CD4-positive, alpha-beta T cell treated with Interleukin-17A for 1 hour (primary cell): Measurements from ENCODE around the gene HEMK1.
A peak's percentile ranks its signal among the peaks of the same experiment; 100 is the strongest.

Experiments used
- DNase-seq: peaks from one replicate; pipeline ENCODE4 v3.0.0-alpha.2; 2020

HEMK1 gene

GRCh38 chr3:50603261-50604109 is 34.2 kb downstream of the HEMK1 start:
- DNase-seq, result no peak

DNA sequence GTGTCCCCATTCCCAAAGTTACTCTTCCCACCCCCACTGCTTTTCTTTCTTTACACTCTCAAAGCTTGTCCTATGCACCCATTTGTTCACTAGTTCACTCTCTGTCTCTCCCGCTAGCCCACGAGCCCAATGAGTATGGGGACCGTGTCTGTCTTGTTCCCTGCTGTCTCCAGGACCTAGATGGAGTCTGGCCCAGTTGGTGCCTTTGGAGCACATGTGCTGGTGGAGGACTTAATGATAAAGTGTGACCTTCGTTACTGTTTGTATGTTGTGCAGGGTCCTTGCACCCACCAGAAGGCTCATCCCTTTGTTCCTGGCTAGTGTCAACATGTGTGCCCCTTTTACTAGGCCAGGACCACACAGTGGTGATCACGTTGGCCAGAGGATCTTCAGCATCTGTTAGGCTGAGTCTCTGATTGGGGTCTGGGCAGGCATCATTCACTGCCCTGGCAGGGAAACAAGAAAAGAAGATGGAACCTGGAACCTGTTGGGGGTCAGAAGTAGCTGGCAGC is 34.8 kb downstream of the HEMK1 start:
- DNase-seq, result no peak

DNA sequence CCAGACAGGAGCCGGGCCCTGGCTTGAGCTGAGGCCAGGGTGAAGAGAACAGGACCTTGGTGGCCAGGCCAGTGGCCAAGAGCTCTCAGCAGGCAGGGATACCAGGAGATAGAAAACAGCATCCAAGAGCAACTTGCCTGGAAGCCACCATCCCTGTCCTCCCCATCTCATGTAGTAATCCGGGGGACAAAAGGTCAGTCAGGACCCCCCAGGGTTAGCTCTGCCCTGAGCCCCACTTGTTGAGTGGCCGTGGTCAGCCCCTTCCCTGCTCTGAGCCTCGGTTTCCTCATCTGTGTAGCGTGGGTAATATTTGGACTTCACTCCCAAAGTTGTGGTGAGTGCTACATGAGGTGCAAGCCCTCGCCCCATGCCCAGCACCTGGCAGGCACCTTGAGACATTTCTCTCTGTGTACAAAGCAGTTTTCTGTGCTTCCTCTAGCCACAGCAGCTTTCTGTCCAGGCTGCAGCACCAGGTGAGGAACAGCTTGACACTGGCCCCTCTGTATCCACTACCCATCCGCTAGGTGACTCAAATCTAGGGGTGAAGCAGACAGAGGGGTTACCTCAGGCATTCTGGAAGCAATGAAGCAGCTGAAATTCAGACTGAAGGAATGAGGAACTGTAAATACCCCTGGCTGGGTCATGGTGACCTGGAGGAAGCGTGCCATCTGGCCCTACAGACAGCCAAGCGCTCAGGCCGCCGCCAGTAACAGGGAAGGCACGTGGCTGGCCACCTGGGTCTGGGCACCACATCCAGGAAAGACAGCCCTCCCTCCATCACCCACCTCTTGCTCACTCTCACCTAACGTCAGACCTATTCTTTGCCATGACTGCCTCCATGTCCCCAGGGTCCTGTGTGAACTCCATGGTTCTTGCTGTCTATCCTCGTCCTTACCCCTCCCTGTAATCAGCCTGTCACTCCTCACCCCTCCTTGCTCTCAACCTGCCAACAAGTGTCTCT is 35.6 kb downstream of the HEMK1 start:
- DNase-seq, result no peak

DNA sequence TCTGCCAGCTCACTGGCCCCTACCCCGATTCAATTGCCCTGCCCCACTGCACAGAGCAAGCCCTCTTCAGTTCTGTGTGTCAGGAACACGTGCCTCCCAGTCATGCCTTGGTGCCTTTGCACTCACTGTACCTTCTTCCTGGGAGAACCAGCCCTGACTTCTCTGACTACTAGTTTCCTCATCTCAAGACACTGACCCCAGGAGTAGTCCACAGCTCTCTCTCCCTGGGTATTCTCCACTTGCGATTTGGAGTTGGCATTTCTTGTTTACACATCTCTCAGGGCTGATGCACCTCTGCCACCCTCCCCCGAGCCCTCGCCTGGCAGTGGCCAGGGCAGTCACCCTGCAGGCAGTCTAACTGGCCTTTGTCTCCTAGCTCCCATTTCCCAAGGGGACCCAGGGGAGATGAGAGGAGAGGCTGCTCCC is 36.6 kb downstream of the HEMK1 start:
- no peak for DNase-seq

DNA sequence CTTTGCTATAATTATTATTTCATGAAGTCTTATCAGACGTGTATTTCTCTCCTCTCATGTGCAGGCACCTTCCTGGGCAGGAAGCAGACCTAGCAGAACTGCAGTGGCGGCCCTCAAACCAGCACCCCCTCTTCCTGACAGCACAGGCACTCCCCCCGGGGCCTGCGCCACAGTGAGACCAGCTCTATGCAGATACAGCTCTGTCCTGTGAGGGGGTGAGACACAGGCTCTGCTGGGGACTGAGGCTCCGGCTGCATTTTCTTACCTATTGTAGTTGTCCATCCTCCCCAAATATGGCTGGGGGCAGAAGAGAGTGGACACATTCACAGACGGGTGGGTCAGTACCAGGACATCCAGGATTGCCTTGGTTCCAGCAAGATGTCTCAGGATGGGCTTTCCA is 37.3 kb downstream of the HEMK1 start:
- DNase-seq, result peak; percentile 54

DNA sequence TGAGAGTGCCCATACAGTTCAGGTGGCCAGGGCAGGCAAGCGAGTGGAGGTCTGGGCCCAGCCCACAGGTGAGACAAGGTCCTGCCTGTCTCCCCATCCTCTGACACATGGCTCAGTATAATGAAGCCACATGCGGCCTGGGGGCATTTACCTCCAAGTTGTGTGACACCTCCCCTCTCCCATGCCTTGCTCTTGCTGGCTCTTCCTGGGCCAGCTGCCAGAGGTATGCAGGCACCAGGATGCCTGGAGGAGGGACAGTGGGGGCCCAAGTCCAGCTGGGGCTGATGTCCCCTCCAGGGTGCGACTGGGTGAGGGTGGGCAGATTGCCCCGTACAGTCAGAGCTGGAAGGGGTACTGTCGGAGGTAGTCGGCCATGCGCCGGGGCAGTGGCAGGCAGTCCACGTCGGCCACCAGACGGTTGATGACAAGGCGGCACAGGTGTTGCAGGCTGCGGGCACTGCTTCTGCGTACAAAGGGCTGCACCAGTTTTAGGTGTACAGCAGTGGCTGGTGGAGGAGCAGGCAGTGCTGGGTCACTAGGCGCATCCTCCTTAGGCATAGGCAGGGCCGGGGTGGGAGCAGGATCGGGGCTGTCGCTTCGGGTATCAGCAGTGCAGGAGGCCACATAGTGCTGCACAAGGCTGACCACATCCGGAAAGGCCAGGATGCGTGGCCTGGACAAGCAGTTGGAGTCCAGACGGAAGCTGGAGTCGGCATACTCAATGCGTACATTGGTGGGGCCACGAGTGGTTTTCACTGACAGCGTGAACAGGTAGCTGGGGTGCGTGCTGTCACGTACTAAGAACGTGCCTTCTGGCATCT is 38.2 kb downstream of the HEMK1 start:
- no peak for DNase-seq

GRCh38 chr3:50608278-50608677 is 39.0 kb downstream of the HEMK1 start:
- DNase-seq, result no peak

GRCh38 chr3:50609071-50609762 is 39.9 kb downstream of the HEMK1 start:
- no peak for DNase-seq

GRCh38 chr3:50609763-50610085 is 40.4 kb downstream of the HEMK1 start:
- no peak for DNase-seq

DNA sequence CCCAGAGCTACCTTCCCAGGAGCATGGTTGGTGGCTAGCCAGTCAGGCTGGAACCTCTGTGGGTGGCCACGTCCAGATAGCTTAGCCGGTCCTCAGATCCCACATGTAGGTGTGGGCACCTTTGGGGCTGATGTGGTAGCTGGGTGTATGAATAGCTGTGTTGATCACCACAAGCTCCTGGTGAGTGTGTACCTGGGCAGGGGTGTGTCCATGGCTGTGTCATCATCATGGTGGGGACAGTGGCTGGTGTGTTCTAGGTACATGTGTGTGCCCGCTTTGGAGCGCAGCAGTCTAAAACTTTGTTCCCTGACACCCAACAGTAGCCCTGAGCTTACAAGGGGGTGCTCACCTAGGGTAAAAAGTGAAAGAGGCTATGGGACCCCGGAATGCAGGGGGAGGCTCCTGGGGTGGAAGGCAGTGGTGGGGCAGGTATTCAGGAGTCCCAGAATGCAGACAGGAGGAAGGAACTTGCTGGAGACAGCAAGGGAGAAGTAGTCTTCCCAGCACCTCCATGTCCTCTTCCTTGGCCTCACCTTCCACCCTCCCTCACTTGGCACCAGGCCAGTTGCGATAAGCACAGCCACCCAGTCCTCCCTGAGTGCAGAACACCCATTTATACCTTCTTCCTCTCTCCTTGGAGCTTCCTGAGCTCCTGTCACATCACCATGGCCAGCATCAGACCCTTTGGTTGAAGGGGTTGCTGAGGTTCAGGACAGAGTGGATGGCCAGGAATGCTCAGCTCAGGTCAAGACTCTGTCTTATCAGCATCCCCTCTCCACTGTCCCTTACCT is 41.1 kb downstream of the HEMK1 start:
- no peak for DNase-seq

DNA sequence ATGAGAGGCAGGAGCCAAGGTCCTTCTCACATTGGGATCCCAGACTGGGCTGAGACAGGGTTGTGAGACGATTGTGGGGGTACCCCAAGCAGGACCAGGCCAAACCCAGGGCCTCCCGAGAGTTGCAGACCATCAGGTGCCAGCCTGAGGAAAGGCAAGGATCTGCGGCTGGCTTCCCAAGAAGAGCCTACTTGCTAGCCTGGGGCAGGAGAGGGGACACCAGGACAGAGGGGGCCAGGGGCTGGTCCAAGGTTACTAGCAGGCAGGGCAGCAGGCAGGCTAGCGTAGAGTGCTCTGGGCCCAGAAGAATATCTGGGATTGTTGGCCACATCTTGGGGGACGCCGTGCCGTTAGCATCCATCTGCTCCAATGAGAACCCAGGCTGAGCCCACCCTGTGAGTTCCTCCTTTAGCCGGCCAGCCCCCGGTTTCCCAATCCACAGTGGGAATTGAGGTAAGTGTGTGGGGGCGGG is 41.7 kb downstream of the HEMK1 start:
- DNase-seq, result no peak

- peak; percentile 96 for DNase-seq
Measured at GRCh38 chr3:50611464-50612233, 42.3 kb downstream of the HEMK1 start, which contains the start of gene CISH. Gene CISH (minus strand): TSS chr3:50611774. CDS start chr3:50611650, 124 bp downstream.

DNA sequence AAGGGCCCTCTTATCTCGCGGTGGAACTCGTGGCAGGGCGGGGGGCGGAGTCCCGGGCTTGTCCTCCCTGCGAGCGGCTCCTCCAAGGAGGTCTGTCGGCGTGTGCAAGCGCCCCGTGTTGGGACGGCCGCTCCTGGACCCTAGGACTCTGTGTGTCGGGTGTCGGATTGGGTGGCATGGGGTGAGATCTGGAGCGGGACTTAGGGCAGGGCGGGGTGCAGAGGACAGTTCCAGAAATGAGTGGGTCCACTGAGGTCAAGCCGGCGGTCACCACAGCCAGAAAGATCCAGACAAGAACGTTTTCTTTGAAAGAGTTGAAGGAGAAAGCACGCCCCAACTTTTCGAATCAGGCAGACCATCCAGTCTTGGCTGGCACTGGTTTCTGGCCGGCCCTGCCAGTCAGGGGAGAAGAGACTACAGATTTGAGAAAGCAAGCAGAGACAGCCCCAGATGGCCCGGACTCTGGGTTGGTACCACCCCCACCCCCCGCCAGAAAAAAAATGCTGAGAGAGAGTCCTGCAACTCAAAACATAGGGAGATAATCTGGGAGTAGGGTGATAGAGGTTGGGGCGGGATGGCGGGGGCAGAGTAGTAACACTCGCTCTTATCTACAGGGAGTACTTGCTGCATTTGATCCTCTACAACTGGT is 43.0 kb downstream of the HEMK1 start:
- DNase-seq, result no peak

DNA sequence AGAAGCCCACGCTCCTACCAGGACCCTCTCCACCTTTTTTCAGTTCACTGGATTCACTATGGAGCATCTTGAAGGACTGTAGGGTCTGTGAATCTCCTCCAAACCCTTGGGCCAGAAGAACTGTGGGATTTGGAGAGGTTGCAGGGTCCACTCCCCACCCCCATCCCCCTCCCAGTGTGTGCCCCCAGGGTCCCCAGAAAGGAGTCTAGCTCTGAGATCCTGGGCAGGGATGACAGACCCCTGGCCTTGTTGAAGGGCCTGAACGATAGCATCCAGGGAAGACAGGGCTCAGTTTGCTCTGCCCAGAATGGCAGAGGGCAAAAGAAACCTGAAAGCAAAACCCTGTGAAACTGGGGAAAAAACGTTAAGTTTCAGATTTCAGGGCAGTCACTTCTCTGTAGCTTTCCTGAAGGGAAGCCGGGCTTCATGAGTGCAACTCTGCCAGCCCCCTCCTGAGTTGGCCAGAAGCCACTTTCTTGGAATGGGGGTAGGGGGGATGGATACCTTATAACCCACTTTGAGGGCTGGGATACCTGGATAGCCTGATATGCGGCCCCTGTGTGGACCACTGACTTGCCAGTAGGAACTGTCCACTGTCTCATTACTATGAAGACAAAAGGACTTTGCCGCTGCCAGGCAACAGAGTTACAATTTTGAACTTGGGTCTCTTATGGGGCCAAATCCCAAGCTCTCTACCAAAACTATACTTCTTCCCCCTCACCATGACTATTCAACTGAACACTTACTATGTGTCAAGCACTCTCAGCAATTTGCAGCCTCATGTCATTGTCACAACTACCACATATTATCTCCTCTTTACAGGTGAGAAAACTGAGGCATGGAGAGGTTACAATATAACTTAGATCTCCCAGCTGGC is 43.9 kb downstream of the HEMK1 start:
- no peak for DNase-seq

DNA sequence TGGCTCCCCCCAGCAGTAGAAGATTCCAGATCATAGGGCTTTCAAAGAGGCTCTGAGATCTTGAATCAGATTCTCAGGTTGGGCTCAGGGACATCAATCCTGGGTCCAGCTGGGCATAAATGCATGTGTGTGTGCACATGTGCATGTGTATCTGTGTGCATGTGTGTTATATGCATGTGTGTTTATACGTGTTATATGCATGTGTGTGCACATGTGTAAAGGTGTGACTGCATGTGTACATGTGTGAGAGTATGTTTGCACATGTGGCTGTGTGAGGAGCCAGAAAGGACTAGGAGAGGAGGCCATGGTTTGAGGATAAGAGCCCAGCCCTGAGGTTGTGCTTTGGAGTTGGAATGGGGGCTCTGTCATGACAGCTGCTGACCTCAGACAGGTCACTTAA is 45.9 kb downstream of the HEMK1 start:
- no peak for DNase-seq

DNA sequence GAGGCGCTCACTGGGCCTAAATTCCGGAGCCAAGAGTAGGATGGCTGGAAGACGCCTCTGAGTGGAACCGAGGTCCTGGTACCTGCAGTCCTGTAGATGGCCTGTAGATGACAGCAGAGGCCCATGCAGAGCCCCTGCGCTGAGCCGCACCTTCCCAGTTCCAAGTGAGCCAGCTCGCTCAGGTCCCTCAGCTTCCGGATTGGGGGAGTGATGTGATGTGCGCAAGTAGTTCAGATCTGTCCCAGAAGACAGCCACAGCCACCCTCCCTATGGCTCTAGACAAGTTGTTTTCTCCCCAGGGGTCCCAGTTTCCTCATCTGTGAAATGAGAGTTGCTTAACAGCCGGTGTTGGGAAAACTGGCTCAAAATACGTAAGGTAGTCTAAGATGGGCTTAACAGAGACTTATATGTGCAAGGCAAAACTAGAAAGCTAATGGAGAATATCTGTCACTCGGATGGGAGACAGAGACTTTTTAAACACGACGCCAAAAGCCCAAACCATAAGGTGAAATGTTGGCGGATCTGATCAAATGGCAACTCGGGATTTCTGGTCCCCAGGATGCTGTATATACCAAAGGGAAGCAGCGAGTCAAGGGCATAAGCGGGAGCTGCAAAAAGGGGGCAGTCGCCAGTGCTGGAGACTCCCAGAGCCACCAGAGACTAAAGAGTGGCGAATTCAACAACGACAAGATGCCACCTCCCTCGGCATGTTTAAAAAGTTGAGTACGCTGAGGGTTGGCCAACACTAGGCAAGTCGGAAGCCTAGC is 46.9 kb downstream of the HEMK1 start:
- peak; percentile 86 for DNase-seq

- peak; percentile 96 for DNase-seq
Measured at GRCh38 chr3:50616770-50617095, 47.4 kb downstream of the HEMK1 start.
